ENCODE data around the gene MESP2.

DNA sequence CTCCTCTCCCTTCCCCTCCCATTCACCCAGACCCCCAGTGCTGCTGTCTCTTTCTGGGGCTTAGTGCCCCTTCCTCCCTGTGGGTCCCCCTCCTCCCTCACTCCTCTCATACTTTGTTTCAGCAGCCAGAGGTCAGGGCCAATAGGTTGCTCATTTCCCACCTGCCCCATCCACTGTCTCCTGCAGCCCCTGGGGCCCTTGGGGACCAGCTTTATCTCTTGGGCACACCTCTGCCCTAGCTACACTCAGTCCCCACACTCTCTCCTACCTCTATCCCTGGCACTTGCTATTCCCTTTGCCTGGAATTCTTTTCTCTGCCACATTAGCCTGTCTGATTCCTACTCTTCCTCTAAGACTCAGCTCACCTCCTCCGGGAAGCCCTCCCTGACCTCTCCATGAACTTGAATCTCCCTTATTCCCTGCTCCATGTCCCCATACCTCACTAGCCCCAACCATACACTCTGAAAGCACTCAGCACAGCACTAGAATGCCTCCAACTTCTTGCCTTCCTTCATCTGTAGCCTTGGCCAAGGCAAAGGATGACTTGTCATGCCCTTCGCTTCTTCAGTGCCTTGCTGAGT, 23.9 kb downstream of the MESP2 start:
- TF ChIP-seq CTCF (IDR thresholded peaks at IDR 0.05) (no peak), POLR2A (IDR thresholded peaks at IDR 0.05) (no peak)
